Activated CD4-positive, CD25-positive, alpha-beta regulatory T cell (primary cell): ENCODE measurements around the gene REPIN1.

ENCODE experiments used
- DNase-seq, 4 experiments: peaks; one replicate each; lab custom pipeline; 2025; lab: John Stamatoyannopoulos, UW

The REPIN1 gene

DNA sequence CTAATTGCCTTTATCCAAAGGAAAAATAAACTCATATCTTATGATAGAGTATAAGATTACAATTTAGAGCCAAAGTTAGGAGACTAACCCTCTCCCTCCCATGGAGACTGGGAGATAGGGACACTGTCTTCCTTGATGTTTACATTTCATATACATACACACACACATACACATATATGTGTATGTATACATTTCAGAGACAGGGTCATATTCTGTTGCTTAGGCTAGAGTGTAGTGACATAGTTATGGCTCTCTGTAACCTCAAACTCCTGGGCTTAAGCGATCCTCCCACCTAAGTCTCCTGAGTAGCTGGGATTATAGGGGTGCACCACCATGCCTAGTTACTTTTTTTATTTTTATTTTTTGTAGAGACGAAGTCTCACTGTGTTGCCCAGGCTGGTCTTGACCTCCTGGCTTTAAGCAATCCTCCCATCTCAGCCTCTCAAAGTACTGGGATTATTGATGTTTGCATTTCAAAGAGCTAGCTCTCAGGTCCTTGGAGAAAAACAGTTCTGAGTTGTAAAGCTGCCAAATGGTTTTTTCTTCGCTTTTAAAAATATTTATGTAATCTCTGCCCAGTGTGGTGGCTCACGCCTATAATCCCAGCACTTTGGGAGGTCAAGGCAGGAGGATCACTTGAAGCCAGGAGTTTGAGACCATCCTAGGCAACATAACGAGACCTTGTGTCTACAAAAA, 8.1 kb upstream of the REPIN1 start:
- no peak for DNase-seq

DNA sequence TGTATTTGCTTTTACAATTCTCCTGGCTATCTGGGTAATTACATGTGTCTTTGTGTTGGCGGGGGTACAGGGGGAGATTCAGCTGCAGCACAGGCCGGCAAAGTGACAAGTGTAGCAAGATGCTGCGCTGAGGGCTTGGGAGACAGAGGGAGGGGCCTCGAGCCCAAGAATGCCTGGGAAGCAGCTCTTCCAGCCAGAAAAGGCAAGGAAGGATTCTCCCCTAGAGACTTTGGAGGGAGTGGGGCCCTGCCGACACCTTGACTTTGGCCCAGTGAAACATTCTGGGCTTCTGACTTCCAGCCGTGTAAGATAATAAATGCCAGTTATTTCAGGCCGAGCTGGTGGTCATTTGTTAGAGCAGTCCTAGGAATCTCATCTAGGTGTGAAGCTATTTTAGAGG, 7.2 kb upstream of the REPIN1 start:
- DNase-seq, result no peak

DNA sequence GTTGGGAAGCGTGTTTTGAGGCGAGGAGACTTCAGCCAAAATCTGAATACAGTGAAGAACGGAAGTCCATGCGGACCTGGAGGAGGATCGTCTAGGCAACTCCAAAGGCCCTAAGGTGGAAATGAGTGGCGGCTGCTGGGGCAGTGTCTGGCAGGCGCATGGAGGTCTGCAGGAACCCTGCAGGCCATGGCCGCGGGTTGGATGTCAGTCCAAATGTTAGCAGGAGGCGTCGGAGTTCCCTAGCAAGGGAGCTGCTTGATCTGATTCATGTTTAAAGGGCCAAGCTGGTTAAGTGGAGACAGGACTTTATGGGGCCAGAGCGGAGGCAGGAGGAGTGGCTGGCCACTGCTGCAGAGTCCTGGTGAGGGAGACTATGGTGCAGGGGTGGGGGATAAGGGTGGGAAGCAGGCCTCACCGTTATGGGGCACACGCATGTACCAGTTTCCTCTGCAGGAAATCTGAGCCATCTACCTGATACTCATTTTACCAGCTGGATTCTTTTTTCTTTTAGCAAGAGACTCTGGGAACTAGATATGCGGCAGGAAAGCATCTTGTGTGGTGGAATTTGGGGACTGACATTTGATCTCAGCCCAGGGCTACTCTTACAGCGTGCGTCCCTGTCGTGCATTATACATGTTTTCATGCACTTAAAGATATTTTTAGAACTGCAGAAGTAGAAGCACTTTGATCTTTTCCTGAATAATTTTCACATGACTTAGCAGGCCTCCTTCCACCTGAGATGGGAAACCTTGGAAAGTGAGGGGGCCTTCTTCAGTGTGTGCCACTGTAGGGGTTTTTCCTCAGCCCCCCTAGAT, 6.6 kb upstream of the REPIN1 start:
- no peak for DNase-seq

DNA sequence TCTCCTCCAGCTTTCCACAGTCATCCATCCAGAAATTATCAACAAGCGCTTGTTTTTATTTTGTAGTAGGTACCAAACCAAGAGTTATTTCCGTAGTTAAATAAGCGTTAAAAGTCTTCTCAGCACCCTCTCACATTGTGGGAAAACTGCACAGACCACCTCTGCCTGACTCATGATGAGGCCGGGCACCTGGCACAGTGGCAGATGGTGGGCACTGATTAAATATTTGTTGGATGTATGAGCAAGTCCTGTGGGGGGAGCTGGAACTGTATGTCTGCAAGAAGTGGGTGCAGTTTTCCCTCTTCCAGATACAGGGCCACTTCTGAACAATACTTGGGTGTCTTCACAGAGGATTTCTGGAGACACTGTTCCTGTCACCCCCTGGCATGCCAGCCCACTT, 5.3 kb upstream of the REPIN1 start:
- no peak for DNase-seq

DNA sequence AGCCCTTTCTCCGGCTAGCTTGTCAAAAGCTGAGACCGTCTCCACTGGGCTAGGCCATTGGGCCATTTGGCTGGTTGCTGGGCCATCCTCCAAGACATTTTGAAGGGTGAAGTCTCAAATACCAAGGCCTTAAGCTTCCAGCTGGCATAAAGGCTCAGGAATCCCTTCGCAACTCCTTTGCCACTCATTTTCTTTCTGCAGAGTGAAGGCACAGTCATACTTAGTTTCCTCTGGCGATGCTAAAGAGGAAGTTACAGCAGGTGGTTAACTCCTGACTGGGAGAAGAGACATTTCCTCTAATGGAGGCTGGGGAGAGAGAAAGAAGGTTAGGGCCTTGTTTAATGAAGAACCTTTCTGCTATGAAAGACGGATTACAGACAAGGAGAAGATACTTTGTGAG, 4.8 kb upstream of the REPIN1 start:
- DNase-seq, result no peak

DNA sequence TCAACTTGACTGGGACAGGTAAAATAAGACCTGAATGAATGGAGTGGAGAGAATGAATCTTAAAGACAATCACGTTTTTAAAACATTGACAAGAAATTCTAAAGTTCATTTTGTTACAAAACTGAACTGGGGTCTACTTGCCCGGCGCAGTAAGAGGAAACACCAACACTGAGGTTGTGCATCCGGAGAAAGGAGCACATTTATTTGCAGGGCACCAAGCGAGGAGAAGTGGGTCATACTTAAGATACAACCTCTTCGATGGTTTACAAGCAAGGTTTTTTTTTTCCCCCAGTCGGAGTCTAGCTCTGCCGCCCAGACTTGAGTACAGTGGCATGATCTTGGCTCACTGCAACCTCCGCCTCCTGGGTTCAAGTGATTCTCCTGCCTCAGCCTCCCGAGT, 3.4 kb upstream of the REPIN1 start:
- DNase-seq, result no peak

DNA sequence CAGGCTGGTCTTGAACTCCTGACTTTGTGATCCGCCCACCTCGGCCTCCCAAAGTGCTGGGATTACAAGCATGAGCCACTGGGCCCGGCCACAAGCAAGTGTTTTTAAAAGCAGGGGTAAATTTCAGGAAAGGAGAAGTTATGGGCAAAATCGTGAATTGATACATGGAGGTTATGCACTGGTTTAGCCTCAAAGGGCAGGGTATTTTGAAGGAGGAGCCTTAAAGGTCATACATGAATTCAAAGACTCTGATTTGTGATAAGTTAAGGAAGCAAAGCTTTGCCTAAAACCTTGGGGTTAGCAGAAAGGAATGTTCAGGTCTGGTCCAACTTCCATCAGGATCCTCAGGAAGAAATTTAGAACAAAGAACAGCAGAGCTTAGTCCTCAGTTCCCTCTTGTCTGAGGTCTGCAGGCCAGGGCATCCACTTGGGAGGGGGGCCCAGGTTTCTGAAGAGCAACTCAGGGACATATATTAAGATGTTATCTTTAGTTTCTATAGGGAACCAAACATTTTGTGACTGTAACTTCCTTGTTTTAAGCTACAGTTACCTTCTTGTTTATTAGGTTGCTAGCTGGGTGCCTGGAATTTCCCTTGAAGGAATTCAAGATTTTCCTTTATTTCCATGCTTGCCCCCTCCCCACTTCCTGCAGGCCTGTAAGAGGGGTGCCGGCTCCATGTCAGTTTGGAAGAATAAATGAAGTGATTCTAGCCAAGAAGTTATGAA, 2.8 kb upstream of the REPIN1 start:
- DNase-seq, result no peak

DNA sequence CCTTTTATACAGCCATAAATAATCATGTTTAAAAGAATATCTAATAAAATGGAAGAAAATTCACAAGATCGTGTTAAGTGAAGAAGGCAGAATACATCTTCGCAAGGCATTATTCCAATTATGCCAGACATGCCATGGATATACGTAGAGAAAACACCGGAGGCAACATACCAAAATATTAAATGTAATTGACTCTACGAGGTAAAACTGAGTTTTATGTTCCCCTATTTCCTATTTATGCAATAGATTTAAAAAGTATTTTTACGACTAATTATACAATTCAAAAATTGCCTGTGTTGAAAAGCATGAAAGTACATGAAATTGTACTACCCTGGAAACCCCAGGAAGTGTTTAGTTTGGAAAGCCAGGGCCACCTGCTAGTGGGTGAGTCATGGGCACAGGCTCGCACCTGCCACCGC, 936 bp upstream of the REPIN1 start:
- DNase-seq, result no peak

DNA sequence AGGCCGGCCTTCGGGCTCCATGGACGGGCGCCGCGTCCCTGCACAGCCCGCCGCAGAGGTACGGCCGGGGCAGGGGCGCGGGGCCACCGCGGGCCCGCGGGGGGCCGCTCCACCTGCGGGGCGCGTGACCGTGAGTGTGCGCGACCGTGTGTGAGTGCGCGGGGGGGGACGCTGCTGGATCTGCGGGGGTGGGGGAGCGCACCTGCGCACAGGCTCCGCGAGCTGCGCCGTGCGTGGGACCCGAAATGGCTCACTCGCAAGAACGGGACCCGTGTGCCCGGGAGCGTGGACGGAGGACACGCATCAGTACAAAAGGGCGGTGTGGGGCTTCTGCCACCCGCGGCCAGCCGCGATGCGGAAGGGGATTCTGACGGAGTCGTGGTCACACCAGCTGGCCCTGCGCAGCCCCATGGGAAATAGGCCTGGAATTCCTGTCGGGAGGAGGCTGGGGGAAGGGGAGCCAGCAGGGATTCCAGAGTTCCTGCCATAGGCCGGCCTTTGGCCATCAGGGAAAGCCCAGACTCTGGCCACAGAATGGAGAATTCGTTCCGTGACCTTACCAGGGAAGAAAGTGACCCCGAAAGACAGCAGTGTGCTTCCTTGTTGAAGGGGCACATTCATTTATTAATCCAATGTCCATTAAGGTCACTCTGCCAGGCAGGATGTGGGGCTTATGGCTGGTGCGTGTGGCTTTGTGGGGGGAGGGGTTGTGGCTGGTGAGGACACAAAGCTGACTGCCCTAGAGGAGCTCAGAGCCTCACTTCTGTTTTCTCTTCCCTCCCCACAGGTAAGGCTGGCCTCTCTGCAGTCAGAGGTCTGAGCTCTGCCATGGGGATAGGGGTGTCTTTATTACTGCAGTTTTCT, 494 bp downstream of the REPIN1 start:
- DNase-seq, result peak; percentile 37 to 60 (median 58)

DNA sequence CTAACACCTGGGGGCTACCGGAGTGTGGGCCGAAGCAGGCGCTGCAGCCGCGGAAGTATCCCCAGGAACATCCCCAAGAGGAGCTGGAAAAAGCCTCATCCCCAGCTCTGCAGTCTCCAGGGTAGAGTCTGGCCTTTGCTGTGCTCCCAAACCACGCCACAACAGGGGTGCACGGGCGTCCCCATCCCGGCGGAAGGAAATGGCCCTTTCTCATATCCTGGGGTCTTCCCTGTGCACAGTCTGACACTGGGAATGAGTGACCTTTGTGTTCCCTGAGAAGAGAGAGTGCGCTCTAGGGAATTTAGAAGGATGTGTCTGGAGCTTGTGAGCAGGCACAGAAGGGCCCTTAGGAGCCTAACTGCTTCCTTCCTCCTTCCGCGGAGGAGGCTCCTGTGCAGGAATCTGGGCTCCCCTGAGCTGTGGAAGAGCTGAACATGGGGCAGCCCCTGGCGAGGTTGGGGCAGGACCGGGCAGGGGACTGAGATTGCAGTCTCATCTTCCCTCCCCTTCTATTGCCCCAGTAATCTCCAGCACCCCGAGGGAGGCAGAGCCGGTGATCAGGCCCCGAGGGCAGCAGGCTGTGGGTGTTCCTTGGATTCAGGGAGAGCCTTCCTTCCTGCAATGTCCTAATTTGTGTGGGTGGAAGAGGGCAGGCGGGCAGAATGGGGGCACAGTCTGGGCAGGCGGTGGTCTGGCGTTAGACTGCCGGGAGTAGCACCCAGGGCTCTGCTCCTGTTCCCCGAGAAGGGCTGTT, 1.3 kb downstream of the REPIN1 start:
- DNase-seq, result no peak

DNA sequence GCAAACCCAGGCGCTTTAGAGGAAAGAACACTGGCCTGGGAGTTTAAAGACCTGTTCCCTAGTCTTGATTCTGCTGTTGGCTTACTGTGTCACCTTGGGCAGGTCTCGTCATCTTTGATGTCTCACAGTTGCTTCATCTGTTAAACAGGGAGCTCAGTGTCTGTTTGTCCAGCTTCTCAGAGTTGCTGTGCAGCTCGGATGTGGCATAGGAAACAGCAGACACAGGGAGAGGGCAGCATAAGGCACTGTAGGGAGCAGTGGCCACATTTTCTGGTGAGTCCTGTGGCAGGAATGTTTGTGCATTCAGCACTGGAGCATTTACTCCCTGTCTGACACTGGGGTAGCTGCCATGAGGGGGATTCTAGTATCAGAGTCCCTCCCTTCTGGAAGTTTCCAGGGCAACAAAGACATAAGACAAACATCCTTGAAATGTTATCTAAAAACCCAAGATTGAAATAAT, 2.0 kb downstream of the REPIN1 start:
- DNase-seq, result no peak

DNA sequence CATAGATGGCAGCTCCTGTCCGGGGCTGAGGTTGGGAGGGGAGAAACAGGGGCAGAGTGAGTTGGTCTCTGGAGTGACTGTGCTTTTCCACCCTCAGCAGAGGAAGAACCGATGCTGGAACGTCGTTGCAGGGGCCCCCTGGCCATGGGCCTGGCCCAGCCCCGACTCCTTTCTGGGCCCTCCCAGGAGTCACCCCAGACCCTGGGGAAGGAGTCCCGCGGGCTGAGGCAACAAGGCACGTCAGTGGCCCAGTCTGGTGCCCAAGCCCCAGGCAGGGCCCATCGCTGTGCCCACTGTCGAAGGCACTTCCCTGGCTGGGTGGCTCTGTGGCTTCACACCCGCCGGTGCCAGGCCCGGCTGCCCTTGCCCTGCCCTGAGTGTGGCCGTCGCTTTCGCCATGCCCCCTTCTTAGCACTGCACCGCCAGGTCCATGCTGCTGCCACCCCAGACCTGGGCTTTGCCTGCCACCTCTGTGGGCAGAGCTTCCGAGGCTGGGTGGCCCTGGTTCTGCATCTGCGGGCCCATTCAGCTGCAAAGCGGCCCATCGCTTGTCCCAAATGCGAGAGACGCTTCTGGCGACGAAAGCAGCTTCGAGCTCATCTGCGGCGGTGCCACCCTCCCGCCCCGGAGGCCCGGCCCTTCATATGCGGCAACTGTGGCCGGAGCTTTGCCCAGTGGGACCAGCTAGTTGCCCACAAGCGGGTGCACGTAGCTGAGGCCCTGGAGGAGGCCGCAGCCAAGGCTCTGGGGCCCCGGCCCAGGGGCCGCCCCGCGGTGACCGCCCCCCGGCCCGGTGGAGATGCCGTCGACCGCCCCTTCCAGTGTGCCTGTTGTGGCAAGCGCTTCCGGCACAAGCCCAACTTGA, 2.7 kb downstream of the REPIN1 start:
- no peak for DNase-seq

DNA sequence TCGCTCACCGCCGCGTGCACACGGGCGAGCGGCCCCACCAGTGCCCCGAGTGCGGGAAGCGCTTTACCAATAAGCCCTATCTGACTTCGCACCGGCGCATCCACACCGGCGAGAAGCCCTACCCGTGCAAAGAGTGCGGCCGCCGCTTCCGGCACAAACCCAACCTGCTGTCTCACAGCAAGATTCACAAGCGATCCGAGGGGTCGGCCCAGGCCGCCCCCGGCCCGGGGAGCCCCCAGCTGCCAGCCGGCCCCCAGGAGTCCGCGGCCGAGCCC, 3.3 kb downstream of the REPIN1 start:
- no peak for DNase-seq

DNA sequence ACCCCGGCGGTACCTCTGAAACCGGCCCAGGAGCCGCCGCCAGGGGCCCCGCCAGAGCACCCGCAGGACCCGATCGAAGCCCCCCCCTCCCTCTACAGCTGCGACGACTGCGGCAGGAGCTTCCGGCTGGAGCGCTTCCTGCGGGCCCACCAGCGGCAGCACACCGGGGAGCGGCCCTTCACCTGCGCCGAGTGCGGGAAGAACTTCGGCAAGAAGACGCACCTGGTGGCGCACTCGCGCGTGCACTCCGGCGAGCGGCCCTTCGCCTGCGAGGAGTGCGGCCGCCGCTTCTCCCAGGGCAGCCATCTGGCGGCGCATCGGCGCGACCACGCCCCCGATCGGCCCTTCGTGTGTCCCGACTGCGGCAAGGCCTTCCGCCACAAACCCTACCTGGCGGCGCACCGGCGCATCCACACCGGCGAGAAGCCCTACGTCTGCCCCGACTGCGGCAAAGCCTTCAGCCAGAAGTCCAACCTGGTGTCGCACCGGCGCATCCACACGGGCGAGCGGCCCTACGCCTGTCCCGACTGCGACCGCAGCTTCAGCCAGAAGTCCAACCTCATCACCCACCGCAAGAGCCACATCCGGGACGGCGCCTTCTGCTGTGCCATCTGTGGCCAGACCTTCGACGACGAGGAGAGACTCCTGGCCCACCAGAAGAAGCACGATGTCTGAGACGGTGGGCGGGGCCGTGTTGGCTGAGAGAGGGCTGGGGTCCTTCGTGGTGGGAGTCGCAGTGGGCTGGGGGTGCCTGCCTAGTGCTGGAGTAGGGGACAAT, 3.8 kb downstream of the REPIN1 start:
- DNase-seq, result no peak

DNA sequence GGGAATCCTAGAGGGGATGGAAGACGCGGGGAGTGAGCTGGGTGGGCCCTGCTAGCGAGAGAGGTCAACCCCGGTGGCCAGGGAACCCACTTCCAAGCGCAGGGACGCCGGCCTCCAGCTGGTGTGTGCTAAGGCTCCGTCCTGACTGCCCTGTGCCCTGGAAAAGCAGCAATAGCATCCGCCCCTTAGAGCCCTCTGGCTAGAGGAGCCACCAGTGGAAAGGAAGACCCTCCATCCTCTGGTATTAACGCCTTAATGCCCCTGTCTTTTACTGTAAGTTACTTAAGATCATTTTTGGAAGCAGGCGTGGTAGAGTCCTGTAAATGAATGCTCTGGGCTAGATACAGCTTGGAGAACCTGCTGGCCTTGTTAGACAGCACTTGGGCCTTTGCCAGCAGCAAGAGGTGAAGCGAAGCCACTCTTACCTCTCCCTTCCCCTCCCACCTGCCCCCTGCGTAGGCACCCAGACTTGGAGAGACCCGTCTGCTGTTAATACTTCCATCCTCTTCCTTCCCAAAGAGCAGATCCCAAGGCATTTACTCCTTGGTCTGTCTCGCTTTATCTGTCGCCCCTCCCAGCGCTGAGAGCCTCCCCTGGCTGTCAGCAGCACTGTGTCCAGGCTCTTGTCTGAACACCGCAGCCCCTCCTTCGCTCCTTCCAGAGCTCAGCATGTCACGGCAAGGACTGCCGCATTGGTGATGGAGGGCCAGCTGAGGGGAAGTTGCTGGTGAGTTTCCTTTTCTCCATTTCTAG, 4.6 kb downstream of the REPIN1 start:
- DNase-seq, result no peak

DNA sequence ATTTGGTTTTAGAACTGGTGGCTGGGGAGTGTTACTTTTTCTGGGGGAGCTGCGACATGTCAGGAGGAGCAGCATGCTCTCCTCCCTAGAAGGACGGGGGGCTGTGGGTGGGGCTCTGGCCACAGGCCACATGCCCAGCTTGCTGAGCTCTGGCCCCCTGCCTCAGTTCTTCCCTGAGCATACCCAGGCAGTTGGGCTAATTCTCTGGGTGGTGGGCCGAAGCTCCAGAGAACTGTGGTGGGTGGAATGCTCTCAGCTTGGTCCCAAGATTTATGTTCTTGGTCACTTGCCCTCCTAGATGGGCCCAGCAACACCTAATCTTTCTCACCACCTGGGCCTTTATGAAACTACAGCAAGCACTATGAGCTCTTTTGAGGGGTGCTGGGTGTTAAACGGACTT, 5.4 kb downstream of the REPIN1 start:
- DNase-seq, result no peak

DNA sequence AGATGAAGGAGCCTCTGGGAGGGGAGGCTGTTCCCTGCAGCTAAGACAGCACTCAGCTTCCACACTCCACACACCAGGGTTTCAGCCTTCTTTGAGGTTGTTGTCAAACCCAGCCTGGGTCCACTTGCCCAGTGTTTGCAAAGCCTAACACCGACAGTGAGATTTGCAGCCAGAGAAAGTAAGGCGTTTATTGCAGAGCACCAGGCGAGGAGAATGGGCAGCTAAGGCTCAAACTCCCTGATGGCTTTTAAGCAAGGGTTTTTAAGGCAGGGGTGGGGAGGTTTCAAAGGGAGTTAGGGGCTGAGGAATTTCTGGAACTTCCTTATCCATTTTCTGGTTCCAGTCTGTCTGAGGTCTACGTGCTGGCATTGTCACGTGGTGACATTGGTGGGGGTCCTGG, 5.8 kb downstream of the REPIN1 start:
- no peak for DNase-seq

DNA sequence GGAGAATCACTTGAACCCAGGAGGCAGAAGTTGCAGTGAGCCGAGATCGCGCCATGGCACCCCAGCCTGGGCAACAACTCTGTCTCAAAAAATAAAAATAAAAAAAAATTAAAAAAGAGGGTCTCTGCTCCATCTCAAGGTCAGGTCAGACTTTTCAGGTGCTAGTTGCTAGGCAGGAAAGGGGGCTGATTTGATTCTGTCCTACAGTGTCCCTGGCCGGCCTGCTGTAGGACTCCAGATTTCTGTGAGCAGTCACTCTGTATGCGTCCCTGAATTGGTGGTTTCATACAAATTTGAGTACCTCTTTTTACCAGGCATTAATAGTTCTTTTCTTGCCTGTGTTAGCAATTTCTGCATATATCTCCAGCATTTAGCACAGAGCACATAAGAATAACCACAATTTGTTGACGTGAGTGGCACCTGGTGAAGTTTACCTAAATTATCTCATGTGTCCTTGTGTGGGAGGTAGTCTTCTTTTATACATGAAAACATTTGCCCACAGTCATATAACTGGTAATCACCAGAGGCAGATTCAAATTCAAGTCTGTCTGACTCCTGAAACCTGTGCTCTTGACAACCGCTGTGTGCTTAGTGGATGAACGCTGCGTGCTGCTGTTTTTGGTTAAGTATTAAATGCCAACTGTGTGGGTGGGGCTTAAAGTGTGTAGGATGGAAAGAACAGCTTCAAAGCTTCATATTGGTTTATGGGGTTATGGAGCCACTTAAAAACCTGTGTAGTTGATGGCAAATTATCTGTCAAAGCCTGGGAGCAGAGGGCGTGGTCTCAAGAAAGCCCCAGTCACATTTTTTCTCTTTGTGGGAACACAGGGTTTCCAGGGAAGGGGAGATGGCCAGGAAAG, 7.3 kb downstream of the REPIN1 start:
- DNase-seq, result no peak
